GM04503 (cell line): ENCODE measurements around the gene ISG20L2.

Experiments
- DNase-seq: peaks from one replicate; pipeline ENCODE4 v3.0.0-alpha.2; 2012; ENCODE audit warnings: low read depth

Gene ISG20L2

DNA sequence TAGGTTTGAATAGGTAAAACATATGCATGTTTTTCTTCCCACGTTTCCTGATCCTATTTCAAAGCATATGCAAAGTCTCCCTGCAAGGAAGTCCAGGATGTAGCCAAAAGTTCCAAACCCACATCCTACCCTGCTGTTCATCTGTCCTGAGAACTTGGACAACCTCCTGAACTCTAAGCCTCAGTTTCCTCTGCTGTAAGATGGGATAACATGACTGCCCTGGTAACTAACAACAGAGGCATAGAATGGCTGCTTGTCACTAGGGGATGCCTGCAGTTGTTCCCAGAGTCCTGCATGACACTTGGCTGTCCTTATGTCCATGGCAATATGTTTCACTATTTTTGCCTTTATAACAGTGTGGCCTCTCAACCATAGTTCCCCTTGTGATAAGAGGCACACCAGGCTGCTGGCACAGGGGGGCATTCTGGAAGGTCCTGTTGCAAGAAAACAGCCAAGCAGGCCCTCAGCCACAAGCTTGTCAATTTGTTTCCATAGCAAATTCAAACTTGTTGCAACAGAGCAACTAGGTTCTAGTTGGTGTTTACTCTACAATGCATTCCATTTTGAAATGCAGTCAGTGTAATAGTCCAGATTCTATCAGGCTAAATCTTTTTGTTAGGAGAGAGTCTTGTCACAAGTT is 24.4 kb upstream of the ISG20L2 start:
- no peak for DNase-seq

DNA sequence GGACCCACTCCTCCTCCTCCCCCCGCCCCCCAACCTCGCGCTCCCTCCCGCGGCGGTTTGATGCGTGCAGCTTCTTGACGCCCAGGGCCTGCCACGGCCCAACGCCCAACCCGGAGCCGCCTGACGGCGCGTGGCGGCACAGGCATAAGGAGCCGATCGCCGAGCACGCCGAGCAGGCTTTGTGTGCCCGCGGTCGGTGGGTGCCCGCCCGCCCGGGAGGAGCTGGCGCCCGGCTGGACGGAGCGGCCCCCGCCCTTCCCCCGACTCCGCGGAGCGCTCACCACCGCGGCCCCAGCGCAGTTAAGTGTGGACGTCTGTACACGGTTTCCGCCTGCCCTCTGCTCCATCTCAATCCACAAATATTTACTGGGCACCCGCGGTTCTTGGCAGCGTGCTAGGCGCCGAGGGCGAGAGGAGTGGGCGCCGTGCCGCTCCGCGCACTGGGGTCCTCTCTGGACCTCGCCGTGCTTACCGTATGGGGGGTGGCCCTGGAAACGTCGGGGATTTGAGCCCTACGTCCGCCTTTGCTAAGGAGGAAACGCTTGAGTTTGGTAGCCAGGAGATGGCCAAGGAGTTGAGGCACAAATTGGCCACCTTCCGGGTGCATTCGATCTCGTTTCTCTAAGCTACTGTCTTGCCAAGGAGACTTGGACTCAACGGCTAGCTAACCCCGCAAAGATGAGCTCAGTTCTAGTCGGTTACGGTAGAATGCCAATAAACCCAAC is 23.4 kb upstream of the ISG20L2 start:
- peak; percentile 69 for DNase-seq

DNA sequence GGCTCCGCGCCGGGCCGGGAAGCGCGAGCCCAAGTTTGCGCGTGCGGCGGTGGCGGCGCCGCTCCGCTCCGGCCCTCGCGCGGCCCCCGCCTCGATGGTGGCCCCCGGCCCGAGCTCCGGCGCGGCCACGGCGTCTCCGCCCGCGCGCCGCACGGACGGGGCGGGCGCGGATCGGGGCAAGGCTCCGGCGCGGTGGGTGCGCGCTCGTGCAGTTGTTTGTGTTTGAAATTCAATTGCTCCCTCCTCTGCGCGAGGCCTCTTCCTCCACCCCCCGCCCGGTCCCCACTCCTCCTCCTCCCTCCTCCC is 22.8 kb upstream of the ISG20L2 start, which contains the start of gene HDGF:
TSS of gene HDGF (minus strand) at position 225 of the 306 bp plus-strand sequence. CDS start 246 bp downstream, outside the sequence.
- DNase-seq, result no peak

DNA sequence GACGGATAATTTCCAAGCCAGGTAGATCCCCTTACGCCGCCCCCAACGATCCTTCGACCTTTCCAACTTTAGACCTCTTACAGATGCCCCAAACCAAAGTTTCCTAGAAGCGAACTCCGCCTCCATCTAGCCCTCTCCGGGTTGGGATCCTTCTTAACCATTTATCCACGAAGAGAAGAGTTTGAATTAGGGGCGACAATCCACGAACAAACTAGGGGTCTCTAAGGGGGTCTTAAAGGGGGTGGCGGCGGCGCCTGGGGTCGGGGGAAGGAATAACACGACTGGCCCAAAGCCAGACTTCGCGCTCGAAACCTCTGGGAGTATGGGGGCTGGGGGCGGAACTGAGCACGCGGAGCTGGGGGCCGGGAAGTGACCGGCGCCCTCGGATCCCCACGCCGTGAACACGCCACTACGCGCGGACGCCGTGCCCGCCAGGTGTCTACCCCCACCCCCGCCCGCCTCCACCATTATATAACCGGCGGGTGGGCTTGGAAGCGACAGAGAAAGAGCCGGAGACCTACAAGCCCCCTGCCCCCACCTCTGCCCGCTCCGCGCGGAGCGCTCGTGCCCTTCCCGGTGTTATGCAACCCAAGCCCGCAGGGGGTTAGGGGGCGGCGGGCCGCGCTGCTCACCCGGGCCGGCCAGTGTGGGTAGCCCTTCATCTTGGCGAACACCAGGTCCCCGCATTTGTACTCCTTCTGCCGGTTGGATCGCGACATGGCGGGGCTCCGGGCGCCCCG is 22.3 kb upstream of the ISG20L2 start:
- no peak for DNase-seq

DNA sequence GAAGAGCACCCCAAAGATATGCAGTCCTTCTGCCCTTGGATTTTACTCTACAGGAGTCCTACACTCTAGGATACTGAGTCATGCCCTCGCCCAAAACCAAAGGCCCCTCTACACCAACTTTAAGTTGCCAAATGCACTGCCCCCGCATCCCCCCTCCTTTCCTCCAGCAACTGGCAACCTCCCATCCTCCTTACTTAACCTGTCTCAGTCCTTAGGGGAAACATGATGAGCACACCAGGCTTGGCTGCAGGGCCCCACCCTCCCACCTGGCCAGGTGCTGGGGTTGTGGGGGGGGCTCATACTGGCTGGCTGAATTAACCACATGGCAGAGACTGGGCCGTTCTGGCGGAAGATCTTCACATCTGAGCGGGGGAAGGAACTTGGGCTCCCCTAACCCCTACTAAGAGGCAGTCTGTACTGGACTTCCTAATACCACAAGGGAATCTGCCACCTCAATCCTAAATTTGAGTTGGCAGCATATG is 21.7 kb upstream of the ISG20L2 start:
- no peak for DNase-seq

DNA sequence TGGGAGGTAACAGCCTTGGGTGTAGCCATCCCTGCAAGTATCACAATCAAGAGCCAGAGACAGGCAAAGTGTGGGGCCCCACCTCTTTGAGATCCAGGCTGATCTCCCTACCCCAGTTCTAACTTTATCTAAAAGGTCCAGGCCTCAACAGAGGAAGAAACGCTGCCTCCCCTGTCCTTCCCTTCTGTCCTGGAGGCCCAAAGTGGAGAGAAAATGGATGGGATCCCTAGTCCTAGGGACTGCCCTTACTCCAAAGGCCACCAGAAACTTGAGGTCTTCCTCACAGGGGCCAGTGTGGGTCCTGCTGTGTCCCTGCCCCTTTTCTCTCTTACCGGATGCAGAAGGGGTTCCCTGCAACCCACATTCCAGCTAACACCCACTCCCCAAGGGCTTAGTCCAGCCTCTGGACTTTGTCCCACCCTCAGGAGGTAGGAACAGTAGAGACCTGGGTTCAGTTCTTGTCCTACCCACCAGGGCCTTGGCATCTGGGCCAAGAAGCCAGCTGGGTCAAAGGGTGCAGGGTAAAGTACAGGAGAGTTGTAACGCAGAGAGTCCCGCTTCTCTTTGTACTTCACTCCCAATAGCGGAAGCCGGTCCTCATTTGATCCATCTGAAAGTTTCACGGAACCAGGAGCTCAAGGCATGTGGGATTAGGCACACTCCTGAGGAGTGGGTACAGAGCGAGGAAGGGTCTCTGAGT is 21.0 kb upstream of the ISG20L2 start:
- DNase-seq, result no peak

DNA sequence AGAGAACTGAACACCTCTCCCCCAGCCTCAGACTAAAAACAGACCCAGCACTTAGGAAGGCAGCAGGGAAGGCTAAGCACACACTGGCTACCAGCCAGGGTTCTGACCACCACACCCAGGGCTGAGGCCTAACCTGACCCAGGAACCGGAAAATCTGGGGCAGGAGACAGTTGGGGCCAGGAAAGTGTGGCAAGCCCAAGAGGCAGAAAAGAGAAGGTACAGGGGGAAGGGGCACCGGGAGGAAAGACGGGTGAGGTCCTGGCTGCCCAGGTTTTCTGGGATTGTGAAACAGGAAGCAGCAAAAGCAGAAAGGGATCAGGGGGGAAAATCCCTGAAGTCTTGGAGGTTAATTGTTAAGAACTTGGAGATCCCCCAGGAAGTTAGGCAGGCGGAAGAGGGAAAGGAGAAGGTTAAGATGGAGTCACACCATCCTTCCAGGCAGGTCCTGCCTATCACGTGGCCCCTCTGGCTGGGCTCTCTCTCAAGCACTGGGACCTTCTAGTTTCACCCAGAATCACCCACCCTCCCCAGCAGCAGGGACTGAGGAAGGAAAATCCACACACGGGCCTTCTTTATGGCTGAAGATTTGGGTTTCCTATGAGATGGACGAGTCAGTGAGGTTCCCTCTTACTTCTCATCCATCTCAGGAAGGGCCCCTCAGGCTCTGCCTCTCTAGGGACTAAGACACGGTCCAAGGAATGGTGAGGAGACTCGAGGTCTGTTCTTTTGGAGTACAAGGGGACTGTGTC is 20.3 kb upstream of the ISG20L2 start:
- no peak for DNase-seq

DNA sequence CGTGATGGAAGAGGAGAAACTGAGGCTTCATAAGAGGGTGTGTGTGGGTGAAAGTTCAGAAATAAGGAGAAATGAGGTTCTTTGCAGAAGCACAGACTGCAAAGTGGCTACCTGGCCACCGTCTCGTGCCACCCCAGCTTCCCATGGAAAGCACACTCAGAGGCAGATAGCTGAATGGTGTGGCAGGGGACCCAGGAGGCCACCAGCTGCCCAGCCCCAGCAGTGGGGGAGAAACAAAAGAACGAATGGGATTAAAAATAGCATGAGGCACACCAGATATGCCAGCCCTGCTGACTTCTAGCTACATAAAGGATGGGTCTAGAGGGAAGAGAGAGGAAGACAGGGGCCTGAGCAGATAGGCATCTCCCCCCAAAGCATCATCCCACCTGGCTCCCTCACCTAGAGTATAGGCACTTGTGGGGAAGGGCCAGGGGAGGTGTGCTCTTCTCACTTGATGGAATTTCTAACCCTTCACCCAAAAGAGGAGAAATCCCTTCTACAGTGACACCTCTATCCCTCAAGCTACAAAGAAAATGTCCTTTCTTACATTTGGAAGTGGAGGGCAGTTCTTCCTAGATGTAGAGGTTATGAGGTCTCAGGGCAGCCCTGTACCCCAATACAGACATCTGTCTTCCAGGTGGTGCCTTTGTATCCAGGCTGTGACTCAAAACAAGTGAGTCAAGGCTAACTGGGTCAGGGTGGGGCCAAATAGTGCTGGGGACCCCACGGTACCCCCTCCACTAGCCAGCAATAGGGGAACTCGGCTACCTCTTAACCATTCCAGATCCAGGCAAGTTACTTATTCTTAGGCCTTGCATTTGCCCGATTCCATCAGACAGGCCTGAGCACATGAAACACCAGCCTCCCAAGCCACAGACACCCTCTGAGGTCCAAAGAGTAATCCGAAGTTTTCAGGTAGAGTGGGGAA is 19.4 kb upstream of the ISG20L2 start:
- DNase-seq, result no peak

DNA sequence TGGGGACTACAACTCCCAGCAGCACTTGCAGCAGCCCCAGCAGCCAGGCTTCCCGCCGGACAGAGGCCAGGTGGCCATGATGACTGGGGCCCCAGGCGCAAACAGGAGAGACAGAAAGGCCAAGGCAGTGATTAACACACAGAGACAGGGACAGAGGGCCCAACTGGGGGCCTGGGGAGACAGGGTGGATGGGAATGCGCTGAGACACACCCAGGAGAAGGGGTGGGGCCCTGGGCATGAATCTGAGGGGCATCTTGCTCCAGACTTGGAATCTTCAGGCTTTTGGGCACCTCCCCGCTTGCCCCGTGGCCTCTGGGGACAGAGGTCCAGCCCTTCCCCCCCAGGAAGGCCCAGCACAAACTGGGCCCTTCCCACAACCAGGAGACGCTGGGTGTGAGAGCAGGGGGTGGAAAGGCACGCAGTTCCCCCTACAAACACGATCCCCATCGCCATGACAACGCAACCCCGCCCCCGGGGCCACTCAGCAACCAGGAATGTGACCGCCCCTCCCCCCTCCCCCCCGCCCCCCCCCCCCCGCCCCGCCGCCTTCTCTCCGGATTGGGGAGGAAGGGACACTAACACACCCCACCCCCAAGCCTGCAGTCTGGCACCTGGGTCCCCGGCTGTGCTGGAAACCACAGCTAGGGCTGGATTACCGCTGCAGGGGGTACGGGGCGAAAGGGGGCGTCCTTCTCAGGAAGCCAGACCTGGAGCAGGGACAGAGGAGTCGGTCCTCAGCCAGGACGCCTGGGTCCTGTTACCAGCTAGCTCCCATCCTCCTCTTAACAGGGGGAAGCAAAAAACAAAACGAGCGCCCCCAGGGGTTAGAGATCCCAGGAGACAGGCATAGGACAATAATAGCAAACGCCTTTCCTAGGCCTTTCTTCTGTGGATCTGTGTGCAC is 18.4 kb upstream of the ISG20L2 start:
- peak; percentile 87 for DNase-seq

DNA sequence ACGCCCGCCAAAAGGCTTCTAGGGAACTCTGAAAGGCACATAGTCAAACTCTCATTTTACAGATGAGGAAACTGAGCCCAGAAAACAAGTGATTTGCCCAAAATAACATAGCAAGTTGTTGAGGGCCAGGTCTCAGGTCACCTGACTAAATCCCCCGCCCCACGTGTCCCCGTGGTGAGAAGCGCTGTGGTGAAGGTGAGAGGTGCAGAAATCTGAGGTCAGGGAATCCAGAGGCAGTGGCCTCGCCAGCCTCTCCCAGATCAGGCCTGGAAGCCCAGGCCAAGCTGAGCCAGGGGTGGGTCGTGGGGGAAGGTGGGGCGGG is 17.8 kb upstream of the ISG20L2 start:
- DNase-seq, result no peak

DNA sequence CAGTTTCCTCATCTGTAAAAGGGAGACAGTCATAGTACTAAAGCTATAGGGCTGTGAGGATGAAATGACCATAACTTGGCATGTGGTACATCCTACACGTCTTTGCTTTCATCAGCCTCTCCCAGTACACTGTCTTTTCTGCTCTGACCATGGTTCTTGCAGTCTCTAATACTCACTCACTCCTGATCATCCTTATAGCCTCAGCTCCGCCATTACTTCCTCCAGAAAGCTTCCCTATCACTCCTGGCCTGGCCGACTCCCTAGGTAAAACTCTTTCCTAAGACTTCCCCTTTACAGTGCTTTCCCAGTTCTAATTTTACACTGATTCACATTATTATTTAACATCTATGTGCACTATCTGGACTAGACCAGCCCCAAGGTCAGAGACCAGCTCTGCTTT is 17.3 kb upstream of the ISG20L2 start:
- DNase-seq, result no peak

DNA sequence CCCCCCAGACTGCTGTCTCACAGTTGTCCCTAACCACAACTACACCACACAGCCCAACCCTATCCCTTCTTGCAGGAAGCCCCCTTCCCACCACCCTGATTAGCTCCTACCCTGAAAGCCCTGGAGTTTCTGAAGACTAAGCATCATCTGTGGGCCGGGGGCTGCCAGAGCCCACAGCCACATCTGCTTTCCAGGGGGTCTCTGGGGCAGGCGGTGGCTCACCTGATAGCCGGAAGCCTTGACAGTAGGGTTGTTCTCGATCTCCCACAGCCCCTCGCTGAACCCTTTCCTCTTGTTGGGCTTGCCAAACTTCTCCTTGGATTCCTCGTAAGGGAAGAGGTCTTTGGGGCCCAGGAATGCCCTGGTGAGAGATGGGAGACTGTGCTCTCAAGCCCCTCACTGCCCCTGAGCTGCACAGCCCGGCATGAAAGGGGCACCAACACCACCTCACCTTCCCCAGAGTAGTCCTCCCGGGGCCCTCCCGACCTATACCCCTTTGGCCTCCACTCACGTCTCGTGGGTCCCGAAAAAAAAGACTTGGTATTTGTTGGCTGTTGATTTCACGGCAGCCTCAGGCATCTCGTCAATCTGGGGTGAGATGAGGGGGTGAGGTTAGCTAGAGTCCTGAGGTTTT is 16.3 kb upstream of the ISG20L2 start:
- no peak for DNase-seq

DNA sequence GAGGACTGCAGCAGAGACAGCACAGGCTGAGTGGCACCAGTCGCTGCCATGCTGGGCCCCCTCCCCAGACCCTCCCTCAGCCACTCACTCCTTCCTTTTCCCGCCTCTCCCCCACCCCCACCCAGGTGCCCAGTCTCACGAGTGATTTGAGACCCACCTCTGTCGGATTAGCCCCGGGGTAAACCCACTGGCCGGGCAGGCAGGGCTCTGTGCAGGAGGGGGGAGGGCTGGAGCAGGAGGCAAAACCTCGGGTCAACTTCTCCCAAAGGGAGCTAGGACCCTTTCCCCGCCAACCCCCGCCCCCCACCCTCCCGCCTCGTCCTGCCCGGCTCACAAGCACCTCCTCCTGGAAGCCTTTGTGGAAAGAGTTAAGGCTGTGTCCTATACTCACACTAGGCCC is 15.8 kb upstream of the ISG20L2 start:
- DNase-seq, result no peak

DNA sequence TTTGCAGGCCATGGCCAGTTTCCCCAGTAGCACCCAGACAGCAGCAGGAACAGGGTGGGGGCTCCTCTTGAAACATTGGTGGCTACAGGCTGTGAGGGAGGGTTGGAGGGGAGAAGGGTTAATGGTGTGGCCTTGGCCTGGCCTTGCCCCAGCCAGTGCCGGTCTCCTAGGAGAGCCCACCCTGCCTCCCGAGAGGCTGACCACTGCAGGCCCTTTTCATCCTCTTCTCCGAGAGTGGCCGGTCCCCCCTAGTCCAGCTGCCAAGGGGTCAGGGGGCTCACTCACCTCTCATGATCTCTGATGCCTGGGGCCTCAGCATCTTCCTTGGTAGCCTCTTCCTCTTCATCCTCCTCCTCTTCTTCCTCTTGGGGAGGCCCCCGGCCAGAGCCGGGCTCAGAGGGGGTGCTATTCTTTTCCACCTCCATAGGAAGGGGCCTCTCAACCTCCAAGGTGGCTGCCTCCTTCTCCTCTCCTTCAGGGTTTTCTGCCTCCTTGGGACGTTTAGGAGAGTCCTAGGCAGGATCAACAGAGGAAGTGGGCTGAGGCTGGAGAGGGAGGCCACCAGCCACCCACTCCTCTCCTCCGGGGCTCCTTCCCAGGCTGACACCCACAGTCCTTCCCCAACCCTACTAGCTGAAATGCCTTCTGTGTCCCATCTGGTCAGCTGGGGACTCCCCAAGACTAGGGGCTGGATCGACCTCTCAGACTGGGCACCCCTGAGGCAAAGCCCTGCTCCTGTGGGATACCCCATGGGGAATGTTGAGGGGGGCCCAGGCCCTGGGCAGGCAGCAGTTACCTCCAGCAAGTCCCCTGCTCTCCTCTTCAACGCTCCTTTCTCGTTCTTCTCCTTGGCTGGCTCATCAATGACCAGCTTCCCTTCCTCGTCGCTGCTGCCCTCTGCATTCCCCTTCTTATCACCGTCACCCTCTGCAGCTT is 15.1 kb upstream of the ISG20L2 start:
- no peak for DNase-seq

DNA sequence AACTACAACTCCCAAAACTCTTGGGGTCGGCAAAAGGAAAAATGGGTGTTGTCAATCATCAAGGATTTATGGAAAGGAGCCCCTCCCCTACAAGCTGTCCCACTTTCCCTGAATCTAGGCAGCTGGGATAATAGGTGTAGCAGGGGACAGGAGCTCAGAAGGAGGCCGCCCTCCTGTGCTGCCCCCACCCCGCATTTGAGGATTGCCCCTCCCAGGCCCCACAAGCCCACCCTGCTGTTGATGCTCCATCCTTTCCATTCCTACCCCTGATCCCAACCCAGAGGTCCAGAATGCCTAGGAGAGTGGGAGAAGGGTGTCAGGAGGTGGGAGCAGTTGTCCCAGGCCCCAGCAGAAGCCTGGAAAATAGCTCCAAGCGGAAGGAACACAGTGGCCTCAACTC is 14.2 kb upstream of the ISG20L2 start:
- DNase-seq, result no peak

DNA sequence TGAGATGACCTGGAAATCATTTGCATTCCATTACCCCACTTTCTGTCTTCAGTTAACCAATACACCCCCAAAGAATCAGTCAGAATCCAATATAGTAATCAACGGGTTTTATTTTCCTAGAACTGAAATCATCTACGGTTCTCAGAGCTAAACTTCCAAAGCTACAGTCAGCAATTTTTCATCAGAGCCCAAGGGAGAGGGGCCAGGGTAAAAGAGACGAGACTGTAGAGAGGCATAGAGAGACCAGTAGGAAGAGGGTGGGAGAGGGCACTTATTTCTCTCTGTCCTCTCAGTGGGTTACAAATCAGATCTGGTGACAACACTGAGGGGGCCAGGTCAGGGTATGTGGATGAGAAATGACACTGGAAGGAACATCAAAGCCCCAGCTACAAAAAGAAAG is 13.5 kb upstream of the ISG20L2 start:
- no peak for DNase-seq

DNA sequence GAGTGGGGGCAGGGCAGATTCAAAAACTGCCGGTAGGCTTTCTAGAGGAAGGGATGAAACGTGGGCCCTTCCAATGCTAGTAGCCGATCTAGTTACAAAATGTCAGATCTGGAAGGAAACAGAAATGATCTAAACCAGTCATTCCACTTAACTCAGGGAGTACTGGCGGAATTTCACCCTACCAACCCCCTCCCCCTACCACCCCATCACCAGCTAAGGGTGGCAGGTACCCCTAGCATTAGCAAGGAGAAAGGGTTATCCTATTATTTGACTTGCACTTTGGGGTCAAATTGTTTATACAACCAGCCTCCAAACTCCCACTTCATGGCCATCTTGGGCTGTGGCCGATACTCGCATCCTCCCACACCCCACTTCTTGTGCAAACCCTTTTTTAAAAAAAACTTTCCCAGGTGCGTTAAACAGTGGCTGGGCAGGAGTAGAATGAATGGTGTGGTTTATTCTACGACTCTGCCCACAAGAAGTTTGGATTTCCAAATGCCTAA is 13.0 kb upstream of the ISG20L2 start:
- DNase-seq, result no peak
